HepG2 (cell line): ENCODE results near the gene ZDHHC24. TPM values are rescaled to one million over a fixed set of nuclear protein-coding genes. Genes with fewer than 3 reads are reported as not detected.

Source experiments
- ATM ChIP-seq: fragments of 450-650 bp; IDR thresholded peaks from 2 replicates; pipeline ENCODE4 v1.7.1; 2017; ENCODE audit warnings: mild to moderate bottlenecking, borderline replicate concordance
- BRD4 ChIP-seq: sonication (generic); formaldehyde crosslinking; IDR thresholded peaks from 2 replicates; pipeline ENCODE4 v1.4.0; 2020; ENCODE audit warnings: missing genetic modification reagents
- ELF4 ChIP-seq: sonication (generic); formaldehyde crosslinking; IDR thresholded peaks from 2 replicates; pipeline ENCODE4 v1.5.0; 2020; ENCODE audit warnings: missing genetic modification reagents, mild to moderate bottlenecking, moderate library complexity, borderline replicate concordance
- GATAD1 ChIP-seq: IDR thresholded peaks from 2 replicates; pipeline ENCODE4 v1.6.1; 2016; ENCODE audit warnings: missing genetic modification reagents, missing compliant biosample characterization
- KLF6 ChIP-seq: IDR thresholded peaks from 2 replicates; pipeline ENCODE4 v1.8.0; 2016; ENCODE audit warnings: missing biosample characterization, missing genetic modification reagents
- KLF9 ChIP-seq: IDR thresholded peaks from 2 replicates; pipeline ENCODE4 v1.6.1; 2016; ENCODE audit warnings: low read depth
- MXD3 ChIP-seq: IDR thresholded peaks from 2 replicates; pipeline ENCODE4 v1.6.1; 2016; ENCODE audit warnings: mild to moderate bottlenecking, missing biosample characterization, missing genetic modification reagents
- NCOA5 ChIP-seq: sonication (generic); formaldehyde crosslinking; IDR thresholded peaks from 2 replicates; pipeline ENCODE4 v1.4.0; 2020; ENCODE audit warnings: missing genetic modification reagents
- PAF1 ChIP-seq: IDR thresholded peaks from 2 replicates; pipeline ENCODE4 v1.6.1; 2016; ENCODE audit warnings: missing genetic modification reagents, missing compliant biosample characterization
- POLR2AphosphoS5 ChIP-seq: IDR thresholded peaks from 2 replicates; pipeline ENCODE4 v1.6.1; 2012; ENCODE audit warnings: low read depth, low read length
- RBM22 ChIP-seq: fragments of 200-400 bp; formaldehyde crosslinking; optimal IDR thresholded peaks from 2 replicates; pipeline ENCODE3; 2017; ENCODE audit warnings: mild to moderate bottlenecking, low read length, moderate library complexity
- SIX1 ChIP-seq: sonication (generic); formaldehyde crosslinking; IDR thresholded peaks from 2 replicates; pipeline ENCODE4 v1.4.0; 2020; ENCODE audit warnings: missing genetic modification reagents, borderline replicate concordance
- SP4 ChIP-seq: sonication (generic); formaldehyde crosslinking; IDR thresholded peaks from 2 replicates; pipeline ENCODE4 v1.8.1; 2023; ENCODE audit warnings: mild to moderate bottlenecking, missing genetic modification reagents
- STAT5B ChIP-seq: sonication (generic); formaldehyde crosslinking; IDR thresholded peaks from 2 replicates; pipeline ENCODE4 v1.4.0; 2020; ENCODE audit warnings: missing genetic modification reagents
- ZNF224 ChIP-seq: sonication (generic); formaldehyde crosslinking; IDR thresholded peaks from 2 replicates; pipeline ENCODE4 v1.5.0; 2020; ENCODE audit warnings: mild to moderate bottlenecking, missing genetic modification reagents
- ZNF276 ChIP-seq: sonication (generic); formaldehyde crosslinking; IDR thresholded peaks from 2 replicates; pipeline ENCODE4 v1.4.0; 2020; ENCODE audit warnings: mild to moderate bottlenecking, low read depth, missing genetic modification reagents
- ZNF605 ChIP-seq: sonication (generic); formaldehyde crosslinking; IDR thresholded peaks from 2 replicates; pipeline ENCODE4 v1.8.0; 2022; ENCODE audit warnings: mild to moderate bottlenecking, missing genetic modification reagents
- ZNF614 ChIP-seq: IDR thresholded peaks from 2 replicates; pipeline ENCODE4 v1.6.1; 2018; ENCODE audit warnings: missing biosample characterization, missing genetic modification reagents, inconsistent platforms, borderline replicate concordance
- ZNF878 ChIP-seq: sonication (generic); formaldehyde crosslinking; IDR thresholded peaks from 2 replicates; pipeline ENCODE4 v1.8.1; 2023; ENCODE audit warnings: mild to moderate bottlenecking, missing genetic modification reagents, moderate library complexity
- ZXDC ChIP-seq: sonication (generic); formaldehyde crosslinking; IDR thresholded peaks from 2 replicates; pipeline ENCODE4 v1.5.0; 2020; ENCODE audit warnings: mild to moderate bottlenecking, missing genetic modification reagents
- polyA plus RNA-seq, 8 experiments: library from polyadenylated mRNA; depleted of rRNA in 3 of 8; stranded (reverse) in 7 of 8; unstranded in 1 of 8; fragments of >200 nt; fragmentation: Illumina TruSeq in 4 of 8; extraction: Trizol in 4 of 8; gene quantifications; 2 replicates each; pipeline versions ENCODE4 v1.2.1 to v1.2.3, GENCODE V29; 2011 to 2016; ENCODE audit warnings: low read depth in 4 of 8, missing spikeins in 1 of 8, mixed read lengths in 1 of 8; ENCODE audit not compliant: insufficient read depth in 1 of 8
- total RNA-seq, 5 experiments: library from RNA; depleted of rRNA; stranded (reverse); fragments of >200 nt; fragmentation: Illumina TruSeq; extraction: Trizol; gene quantifications; 2 replicates each; pipeline ENCODE4 v1.2.3, GENCODE V29; 2016; ENCODE audit warnings: low read depth in 1 of 5
- TF ChIP-seq, protein P1 (sequence below): sonication (generic); formaldehyde crosslinking; IDR thresholded peaks from 2 replicates; pipeline ENCODE4 v1.4.0; 2020; ENCODE audit warnings: missing genetic modification reagents, borderline replicate concordance
- TF ChIP-seq, protein P2 (sequence below): sonication (generic); formaldehyde crosslinking; IDR thresholded peaks from 2 replicates; pipeline ENCODE4 v1.4.0; 2020; ENCODE audit warnings: mild to moderate bottlenecking, missing genetic modification reagents
- TF ChIP-seq, protein P3 (sequence below): conservative IDR thresholded peaks from 2 replicates; pipeline ENCODE4 v1.6.1; 2018; ENCODE audit warnings: missing genetic modification reagents

Gene ZDHHC24
- total and polyA plus RNA-seq, 2 of the 13 experiments (the other 11 are each of a cell fraction or from before 2014, with no cell fraction given): 4.3 TPM

DNA sequence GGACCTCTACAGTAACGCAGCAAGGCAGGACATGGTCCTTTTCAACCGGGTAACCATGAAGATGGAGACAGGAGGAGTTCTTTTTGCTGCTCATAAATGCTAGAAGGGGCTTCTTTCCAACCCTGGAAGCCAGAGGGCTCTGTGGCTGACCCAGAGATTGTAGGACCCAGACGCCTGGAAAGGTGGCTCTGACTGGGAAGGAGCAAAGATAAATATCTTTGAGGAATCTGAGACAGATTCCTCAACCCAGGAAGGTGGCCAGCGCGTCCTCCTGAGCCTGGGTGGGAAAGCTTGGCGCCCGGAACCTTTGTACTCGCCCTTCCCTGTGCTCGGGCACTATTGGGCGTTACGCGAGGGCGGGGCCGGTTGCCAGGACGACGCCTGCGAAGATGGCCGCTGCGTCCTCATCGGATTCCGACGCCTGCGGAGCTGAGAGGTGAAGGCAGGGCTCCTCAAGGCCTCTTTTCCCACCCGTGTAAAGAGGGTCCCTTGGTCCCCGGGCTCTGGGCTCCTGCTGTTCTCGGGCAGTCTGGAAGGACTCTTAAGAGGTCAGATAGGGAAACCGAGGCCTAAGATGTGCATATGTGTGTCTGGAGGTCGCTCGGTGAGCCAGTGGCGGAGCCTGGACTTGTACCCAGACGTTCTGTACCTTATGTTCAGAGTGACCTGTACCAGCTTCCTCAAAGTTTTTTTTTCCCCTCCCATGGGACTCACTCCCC lies 35.4 kb downstream of the ZDHHC24 start, which contains the start of gene BBS1 (continued):
- peak; percentile 68 for TF ChIP-seq POLR2AphosphoS5
- TF ChIP-seq STAT5B: no peak
- peak; percentile 59; the same call in 1 of the 2 replicates for TF ChIP-seq ZNF605 (CRISPR knock-in tag)
- TF ChIP-seq, protein P1, sequence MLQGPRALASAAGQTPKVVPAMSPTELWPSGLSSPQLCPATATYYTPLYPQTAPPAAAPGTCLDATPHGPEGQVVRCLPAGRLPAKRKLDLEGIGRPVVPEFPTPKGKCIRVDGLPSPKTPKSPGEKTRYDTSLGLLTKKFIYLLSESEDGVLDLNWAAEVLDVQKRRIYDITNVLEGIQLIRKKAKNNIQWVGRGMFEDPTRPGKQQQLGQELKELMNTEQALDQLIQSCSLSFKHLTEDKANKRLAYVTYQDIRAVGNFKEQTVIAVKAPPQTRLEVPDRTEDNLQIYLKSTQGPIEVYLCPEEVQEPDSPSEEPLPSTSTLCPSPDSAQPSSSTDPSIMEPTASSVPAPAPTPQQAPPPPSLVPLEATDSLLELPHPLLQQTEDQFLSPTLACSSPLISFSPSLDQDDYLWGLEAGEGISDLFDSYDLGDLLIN (CRISPR knock-in tag): no peak
- TF ChIP-seq MXD3 (CRISPR knock-in tag): 0 out of 2 replicates have a peak, but pooled peaks have one; percentile 20
- no peak for TF ChIP-seq ELF4
- TF ChIP-seq RBM22: peak; percentile 100
- TF ChIP-seq NCOA5: no peak
- TF ChIP-seq ZNF276 (CRISPR knock-in tag): no peak
- peak; percentile 96 for TF ChIP-seq GATAD1
- no peak for TF ChIP-seq ATM
- no peak for TF ChIP-seq ZXDC (CRISPR knock-in tag)
- 0 out of 2 replicates have a peak, but pooled peaks have one; percentile 24 for TF ChIP-seq ZNF878 (CRISPR knock-in tag)
- TF ChIP-seq, protein P2, sequence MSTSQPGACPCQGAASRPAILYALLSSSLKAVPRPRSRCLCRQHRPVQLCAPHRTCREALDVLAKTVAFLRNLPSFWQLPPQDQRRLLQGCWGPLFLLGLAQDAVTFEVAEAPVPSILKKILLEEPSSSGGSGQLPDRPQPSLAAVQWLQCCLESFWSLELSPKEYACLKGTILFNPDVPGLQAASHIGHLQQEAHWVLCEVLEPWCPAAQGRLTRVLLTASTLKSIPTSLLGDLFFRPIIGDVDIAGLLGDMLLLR: peak; percentile 23; the same call in 1 of the 2 replicates
- TF ChIP-seq, protein P3, sequence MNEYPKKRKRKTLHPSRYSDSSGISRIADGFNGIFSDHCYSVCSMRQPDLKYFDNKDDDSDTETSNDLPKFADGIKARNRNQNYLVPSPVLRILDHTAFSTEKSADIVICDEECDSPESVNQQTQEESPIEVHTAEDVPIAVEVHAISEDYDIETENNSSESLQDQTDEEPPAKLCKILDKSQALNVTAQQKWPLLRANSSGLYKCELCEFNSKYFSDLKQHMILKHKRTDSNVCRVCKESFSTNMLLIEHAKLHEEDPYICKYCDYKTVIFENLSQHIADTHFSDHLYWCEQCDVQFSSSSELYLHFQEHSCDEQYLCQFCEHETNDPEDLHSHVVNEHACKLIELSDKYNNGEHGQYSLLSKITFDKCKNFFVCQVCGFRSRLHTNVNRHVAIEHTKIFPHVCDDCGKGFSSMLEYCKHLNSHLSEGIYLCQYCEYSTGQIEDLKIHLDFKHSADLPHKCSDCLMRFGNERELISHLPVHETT: peak; percentile 61; the same call in 1 of the 2 replicates
- TF ChIP-seq BRD4 (CRISPR knock-in tag): peak; percentile 87; the same call in 1 of the 2 replicates
- peak; percentile 64; the same call in 1 of the 2 replicates for TF ChIP-seq ZNF614 (CRISPR knock-in tag)
- TF ChIP-seq ZNF224 (CRISPR knock-in tag): no peak; the same call in 1 of the 2 replicates
- peak; percentile 72; the same call in 1 of the 2 replicates for TF ChIP-seq KLF6
- TF ChIP-seq KLF9 (CRISPR knock-in tag): no peak
- peak; percentile 90 for TF ChIP-seq SP4 (CRISPR knock-in tag)
- no peak for TF ChIP-seq SIX1 (CRISPR knock-in tag)
- TF ChIP-seq PAF1: no peak
